HuH-7 (cell line): ENCODE results near the gene BTBD9.
"Not testable (repeated sequence)": the region's sequence is repeated elsewhere in the genome, so short reads cannot be mapped to it uniquely, and the experiment has no call there.

Source experiments
- DNase-seq: peaks from one replicate; pipeline ENCODE4 v3.0.0; 2011; ENCODE audit warnings: low spot score

BTBD9 gene

DNA sequence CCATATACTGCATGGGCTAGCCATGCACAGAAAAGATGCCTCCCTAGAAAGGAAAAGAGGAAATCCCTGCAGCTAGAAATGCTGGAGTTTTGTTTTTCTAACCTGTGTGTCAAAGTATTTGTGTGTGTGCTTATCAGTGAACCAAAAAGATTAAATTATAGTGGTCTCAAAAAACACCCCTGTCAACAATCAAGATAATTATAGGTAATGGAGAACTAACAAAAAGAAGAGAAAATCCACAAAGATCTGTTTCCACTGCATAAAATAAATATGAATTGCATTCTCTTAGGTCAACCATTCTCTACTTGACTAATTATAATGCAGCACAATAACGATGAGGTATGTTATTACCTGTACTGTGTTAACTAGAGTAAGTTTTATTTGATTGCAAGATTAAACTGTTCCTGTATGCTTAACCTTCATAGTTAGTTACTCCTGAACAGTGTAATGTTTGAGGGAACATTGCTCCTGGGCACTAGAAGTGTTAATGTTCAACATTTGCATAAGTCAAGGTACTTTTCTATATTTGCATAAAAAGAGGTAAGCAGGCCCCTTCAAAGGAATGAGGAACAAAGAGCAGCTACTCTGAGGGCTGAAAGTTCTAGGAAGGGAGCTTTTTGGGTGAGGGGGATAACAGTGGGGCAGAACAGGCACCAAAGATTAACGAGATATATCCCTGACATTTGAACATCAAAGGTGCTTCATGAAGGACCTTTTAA is 212.1 kb downstream of the BTBD9 start:
- DNase-seq, result no peak

GRCh38 chr6:38425788-38426488 is 213.8 kb downstream of the BTBD9 start:
- DNase-seq, result not testable (repeated sequence)

DNA sequence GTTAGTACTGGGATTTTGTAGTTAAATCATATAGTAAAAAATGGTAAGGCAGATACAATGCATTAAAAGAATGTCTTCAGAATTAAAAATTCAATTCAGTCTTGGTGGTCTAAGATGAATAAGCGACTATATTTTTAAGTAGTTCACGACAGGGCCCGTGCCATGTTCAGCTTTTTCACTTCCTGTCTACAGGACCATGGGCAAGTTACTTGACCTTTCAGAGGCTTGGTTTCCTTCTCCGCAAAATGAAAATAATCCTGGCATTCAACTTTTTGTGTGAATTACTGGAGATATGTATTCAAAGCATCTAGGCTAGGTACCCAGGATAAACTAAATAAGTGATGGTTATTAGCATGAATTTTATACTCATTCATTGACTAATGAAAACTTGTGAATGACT is 216.0 kb downstream of the BTBD9 start:
- DNase-seq, result no peak

GRCh38 chr6:38420207-38420606 is 219.5 kb downstream of the BTBD9 start:
- DNase-seq, result no peak

DNA sequence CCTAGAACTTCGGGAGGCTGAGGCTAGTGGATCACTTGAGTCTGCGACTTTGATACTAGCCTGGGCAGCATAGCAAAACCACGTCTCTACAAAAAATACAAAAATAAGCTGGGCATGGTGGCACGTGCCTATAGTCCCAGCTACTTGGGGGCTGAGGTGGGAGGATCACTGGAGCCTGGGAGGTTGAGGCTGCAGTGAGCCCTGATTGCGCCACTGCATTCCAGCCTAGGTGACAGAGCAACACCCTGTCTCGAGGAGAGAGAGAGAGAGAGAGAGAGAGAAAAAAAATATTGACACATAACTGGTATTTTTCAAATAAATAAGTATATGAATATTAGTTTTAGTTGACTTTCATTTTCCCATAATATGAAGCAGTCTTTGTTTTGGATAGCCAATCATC is 222.2 kb downstream of the BTBD9 start:
- no peak for DNase-seq

DNA sequence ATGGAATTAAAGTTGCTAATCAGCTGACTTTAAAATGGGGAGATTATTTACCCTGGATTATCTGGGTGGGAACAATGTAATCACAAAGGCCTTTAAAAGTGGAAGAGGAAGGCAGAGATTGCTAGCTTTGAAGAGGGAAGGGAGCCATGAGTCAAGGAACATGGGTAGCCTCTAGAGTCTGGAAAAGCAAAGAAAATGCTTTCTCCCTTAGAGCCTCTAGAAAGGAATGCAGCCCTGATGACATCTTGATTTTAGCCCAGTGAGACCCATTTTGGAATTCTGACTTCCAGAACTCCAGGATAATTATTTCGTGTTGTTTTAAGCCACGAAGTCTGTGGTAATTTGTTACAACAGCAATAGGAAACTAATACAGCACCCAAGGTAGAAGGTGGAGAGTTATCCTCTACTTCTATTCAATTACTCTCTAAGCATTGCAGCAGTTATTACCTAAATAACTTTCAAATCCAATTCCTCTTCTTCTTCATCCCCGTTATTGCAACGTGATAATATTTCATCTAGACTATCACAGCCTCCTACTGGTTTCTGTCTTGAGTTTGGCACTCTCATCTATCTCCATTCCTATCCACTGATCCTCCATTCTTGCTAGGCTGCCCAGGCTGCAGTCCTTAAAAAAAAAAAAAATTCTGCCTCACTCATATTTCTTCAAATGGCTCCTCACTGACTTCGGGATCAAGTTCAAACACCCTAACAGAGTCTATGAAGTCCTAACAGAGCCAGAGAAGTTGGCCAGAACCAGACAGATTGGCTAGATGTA is 224.3 kb downstream of the BTBD9 start:
- no peak for DNase-seq

- no peak for DNase-seq
Observed at GRCh38 chr6:38413102-38413800, 226.5 kb downstream of the BTBD9 start.

GRCh38 chr6:38407192-38407591 is 232.5 kb downstream of the BTBD9 start:
- no peak for DNase-seq

GRCh38 chr6:38406096-38406495 is 233.6 kb downstream of the BTBD9 start:
- DNase-seq, result no peak

GRCh38 chr6:38404900-38405556 is 234.7 kb downstream of the BTBD9 start:
- DNase-seq, result no peak

- DNase-seq, result no peak
Observed at GRCh38 chr6:38404355-38404754, 235.4 kb downstream of the BTBD9 start.

DNA sequence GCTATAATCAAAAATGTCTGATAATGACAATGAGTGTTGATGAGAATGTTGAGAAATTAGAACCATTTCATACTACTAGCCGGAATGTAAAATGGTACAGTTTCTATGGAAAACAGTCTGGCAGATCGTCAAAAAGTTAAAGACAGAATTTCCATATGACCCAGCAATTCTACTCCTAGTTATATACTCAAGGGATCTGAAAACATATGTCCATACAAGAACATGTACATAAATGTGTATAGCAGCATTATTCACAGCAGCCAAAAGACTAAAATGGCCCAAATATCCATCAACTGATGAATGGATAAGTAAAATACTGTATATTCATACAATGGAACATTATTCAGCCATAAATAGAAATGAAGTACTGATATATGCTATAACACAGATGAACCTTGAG is 236.2 kb downstream of the BTBD9 start:
- DNase-seq, result no peak

GRCh38 chr6:38400764-38401163 is 239.0 kb downstream of the BTBD9 start:
- DNase-seq, result no peak

- no peak for DNase-seq
Observed at GRCh38 chr6:38400101-38400500, 239.6 kb downstream of the BTBD9 start.

DNA sequence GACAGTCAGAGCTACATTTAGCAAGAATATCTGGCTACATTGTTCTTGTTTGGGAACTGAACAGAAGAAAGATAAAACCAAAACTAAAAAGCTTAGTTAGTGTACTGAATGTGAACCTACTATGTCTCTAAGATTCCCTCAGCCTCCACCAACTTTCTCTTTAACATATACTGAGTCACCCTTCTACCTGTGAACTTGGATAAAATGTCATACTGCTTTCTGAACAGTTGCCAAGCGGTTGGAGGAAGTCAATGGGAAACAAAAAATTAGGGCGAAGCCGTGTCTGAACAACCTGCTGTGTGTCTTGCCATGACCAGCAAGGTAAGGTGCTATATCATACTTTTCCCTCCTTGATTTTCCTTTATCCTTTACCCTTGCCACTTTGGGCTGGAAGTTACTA is 243.5 kb downstream of the BTBD9 start:
- no peak for DNase-seq

DNA sequence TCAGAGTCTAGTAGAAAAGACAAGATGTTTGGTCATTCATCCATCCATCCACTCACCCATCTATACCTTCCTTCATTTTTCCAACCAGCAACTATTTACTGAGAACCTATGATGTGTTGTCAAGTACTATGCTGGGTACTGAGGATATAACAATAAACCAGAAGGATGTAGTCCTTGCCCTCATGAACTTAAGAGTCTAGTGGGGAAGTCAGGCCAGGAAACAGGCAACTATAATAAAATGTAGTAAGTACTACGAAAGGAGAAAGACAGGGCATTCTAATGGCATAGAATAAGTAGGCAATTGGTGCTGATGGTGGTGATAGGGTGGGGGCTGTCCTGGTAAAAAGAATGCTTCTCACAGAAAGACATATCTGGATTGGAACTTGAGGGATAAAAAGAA is 245.7 kb downstream of the BTBD9 start:
- DNase-seq, result no peak

DNA sequence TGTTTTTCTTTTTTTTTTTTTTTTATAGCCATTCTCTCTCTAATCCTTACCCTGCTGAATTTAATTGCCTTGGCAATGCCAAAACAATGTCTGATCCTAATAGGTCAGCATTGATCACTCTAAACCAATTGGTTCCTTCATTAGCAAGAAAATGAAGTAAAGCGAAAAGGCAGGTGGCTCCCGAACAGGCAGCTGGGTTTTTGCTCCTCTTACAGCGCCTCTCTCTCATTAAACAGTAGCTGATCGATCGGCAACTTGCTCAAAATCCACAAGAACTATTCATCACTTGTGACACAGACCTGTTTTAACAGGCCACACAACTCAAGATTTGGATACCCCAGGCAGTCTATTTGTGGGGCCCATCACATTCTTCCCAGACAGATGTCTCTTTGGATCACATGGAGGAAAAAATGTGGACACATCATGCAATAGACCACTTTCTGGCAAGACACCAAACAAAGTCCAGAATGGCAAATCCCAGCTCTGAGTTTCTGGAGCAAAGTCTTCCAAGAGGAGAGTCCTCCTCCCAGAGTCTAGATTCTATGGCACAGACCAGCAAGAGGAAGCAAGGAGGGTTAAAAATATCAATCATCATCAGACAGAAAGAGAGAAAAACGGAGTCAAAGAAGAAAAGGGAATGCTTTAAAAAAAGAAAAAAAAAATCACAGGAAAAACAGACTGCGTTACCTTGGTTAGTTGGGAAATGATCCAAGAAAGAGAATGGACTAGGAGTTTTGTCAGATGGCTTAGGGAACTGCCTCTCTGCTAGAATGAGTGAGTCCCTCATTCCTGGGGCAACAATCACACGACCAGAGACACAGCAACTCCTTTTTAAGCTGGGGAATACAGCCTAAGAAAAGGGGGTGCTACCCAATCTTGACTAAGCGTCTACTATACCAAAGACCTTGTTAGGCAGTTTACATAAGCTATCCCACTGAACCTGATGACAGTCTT is 247.8 kb downstream of the BTBD9 start:
- no peak for DNase-seq

DNA sequence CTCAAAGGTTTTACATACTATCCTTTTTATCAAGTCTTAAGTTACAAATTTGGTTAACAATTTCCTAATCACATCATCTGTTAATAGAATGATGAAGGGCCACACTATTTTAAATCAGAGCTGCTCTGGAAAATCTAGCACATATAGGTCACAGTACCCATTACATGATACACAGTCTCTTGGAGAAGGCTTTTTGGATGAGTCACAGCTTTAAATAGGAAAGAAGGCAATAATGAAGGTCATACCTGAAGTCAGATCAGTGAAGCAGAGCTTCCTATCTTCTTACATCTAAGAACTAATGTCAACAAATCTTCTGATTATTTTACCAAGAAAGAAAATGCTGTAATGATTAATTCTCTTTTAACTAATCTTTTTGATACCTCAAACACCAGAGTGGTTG is 248.5 kb downstream of the BTBD9 start:
- no peak for DNase-seq

DNA sequence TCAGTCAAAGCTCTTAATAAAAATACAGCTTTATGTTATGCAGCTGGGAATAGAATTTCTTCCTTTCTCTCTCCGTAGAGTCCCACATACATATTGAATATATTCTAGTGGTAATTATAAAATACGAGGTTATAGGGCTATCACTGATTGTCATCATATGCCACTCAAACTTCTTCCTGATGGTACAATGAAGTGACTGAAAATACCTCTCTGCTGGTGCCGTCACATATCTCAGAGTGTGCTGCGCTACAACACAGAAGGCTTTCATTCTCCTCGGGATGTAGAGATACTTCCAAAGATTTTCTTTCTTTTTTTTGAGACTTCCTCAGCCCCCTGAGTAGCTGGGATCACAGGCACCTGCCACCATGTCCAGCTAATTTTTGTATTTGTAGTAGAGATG is 249.9 kb downstream of the BTBD9 start:
- no peak for DNase-seq

DNA sequence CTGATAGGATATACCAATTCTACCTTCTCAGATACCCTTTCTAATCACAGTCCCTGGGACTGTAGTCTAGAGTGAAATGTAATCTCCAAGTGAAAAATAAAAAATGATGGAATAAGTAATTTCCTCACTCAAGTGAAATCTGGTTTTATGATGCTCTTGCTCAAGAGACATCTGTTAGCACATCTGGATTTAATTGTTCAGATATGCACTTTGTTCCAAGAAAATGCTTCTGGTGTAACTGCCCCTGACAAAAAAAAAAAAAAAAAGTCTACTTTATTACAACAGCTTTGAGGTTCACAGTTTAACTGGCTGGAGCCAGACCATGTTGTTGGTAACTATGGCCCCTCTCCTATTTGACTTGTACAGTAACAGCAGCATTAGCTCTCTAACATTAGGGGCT is 251.8 kb downstream of the BTBD9 start:
- DNase-seq, result no peak

- DNase-seq, result no peak
Observed at GRCh38 chr6:38387461-38387860, 252.3 kb downstream of the BTBD9 start.
